Ishikawa (cell line): ENCODE results near the gene TP53I13.

ENCODE experiments used
- CEBPB ChIP-seq: IDR thresholded peaks from 2 replicates; pipeline ENCODE4 v1.6.1; 2012
- CREB1 ChIP-seq: IDR thresholded peaks from 2 replicates; pipeline ENCODE4 v1.6.1; 2012; ENCODE audit warnings: low read depth
- EGR1 ChIP-seq: IDR thresholded peaks from 2 replicates; pipeline ENCODE4 v1.6.1; 2012
- EP300 ChIP-seq: IDR thresholded peaks from 2 replicates; pipeline ENCODE4 v1.6.1; 2012; ENCODE audit warnings: borderline replicate concordance
- MAX ChIP-seq: IDR thresholded peaks from 2 replicates; pipeline ENCODE4 v1.6.1; 2012
- RAD21 ChIP-seq: IDR thresholded peaks from 2 replicates; pipeline ENCODE4 v1.6.1; 2012; ENCODE audit warnings: low read depth
- TAF1 ChIP-seq: IDR thresholded peaks from 2 replicates; pipeline ENCODE4 v1.6.1; 2012; ENCODE audit warnings: low read depth, mild to moderate bottlenecking
- TCF12 ChIP-seq: IDR thresholded peaks from 2 replicates; pipeline ENCODE4 v1.6.1; 2012; ENCODE audit warnings: low read depth
- YY1 ChIP-seq: IDR thresholded peaks from 2 replicates; pipeline ENCODE4 v1.6.1; 2012; ENCODE audit warnings: low read depth
- ZBTB7A ChIP-seq: IDR thresholded peaks from 2 replicates; pipeline ENCODE4 v1.6.1; 2012; ENCODE audit warnings: low read depth
- TF ChIP-seq, protein P1 (sequence below): IDR thresholded peaks from 2 replicates; pipeline ENCODE4 v1.6.1; 2012; ENCODE audit warnings: low read depth, mild to moderate bottlenecking

- no peak for TF ChIP-seq CEBPB
- TF ChIP-seq YY1 = no peak
- no peak for TF ChIP-seq MAX
- TF ChIP-seq EGR1 = no peak
- TF ChIP-seq, protein P1, sequence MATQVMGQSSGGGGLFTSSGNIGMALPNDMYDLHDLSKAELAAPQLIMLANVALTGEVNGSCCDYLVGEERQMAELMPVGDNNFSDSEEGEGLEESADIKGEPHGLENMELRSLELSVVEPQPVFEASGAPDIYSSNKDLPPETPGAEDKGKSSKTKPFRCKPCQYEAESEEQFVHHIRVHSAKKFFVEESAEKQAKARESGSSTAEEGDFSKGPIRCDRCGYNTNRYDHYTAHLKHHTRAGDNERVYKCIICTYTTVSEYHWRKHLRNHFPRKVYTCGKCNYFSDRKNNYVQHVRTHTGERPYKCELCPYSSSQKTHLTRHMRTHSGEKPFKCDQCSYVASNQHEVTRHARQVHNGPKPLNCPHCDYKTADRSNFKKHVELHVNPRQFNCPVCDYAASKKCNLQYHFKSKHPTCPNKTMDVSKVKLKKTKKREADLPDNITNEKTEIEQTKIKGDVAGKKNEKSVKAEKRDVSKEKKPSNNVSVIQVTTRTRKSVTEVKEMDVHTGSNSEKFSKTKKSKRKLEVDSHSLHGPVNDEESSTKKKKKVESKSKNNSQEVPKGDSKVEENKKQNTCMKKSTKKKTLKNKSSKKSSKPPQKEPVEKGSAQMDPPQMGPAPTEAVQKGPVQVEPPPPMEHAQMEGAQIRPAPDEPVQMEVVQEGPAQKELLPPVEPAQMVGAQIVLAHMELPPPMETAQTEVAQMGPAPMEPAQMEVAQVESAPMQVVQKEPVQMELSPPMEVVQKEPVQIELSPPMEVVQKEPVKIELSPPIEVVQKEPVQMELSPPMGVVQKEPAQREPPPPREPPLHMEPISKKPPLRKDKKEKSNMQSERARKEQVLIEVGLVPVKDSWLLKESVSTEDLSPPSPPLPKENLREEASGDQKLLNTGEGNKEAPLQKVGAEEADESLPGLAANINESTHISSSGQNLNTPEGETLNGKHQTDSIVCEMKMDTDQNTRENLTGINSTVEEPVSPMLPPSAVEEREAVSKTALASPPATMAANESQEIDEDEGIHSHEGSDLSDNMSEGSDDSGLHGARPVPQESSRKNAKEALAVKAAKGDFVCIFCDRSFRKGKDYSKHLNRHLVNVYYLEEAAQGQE = no peak
- TF ChIP-seq TAF1 = no peak
- TF ChIP-seq EP300 = no peak
- TF ChIP-seq CREB1 = no peak
- TF ChIP-seq RAD21 = no peak
- TF ChIP-seq TCF12 = no peak
- no peak for TF ChIP-seq ZBTB7A
Measured at GRCh38 chr17:29573871-29574731, 5.6 kb downstream of the TP53I13 start.
